RCC 7860 (cell line): ENCODE measurements around the gene KMO.

Source experiments
- DNase-seq: peaks from one replicate; pipeline ENCODE4 v3.0.0-alpha.2; 2015; ENCODE audit warnings: low spot score
- FAIRE-seq: peaks from 2 replicates; lab custom pipeline; 2012; peaks lifted over from hg19 to GRCh38; lab: Jason Lieb, UNC

The KMO gene

GRCh38 chr1:241532162-241532531 lies at the start of gene KMO:
TSS of gene KMO (plus strand) at chr1:241532378. CDS start at chr1:241532445, 67 bp downstream.
- FAIRE-seq (no peak), DNase-seq (peak; percentile 24)

DNA sequence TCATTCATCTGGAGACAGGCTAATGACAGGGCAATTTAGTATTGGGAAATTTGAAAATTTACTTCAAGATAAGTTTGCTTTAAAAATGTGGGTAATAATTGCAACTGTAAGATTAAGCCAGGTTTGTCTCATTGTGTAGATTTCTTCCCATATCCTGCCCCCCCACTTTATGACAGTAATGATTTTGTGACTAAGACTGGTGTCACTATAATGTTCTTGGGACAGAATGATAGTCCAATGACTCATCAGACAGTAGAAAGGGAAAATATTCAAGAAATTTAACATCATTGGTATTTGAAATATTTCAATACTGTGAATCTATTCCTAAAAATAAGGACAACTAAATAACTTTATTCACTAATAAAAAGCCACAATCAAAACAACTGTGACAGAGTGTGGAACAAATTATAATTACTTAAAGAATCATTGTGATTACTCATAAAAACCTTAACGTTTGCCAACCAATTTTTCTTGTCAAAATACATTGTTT lies 49.4 kb upstream of the KMO start:
- FAIRE-seq (peak; percentile 99), DNase-seq (peak; percentile 92)

GRCh38 chr1:241485145-241485544 lies 47.0 kb upstream of the KMO start:
- FAIRE-seq (no peak), DNase-seq (no peak)

DNA sequence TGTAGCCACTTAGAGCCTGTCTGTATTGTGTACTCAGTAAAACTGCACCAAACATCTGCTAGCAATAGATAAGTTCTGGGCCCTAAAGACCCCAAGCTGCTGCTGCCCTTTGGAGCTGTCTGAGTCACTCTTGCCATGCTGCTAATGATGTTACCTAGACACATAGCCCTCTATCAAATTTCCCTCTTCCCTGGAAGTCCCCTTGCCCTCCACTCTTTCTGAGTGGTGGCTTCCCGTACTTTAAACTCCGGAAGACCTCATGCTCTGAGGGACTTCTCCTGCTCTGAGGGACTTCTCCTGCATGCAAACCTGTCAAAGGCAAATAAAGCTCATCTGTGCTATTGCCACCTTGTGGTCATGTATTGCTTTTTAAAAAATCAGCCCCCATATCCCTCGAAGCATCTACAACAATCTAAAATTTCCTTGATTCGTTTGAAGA lies 46.6 kb upstream of the KMO start:
- DNase-seq (peak; percentile 14), FAIRE-seq (no peak)

- DNase-seq: no peak
- FAIRE-seq: peak; percentile 38
Observed at GRCh38 chr1:241488739-241489138, 43.4 kb upstream of the KMO start.

- DNase-seq (no peak), FAIRE-seq (no peak)
Observed at GRCh38 chr1:241495741-241496140, 36.4 kb upstream of the KMO start.

DNA sequence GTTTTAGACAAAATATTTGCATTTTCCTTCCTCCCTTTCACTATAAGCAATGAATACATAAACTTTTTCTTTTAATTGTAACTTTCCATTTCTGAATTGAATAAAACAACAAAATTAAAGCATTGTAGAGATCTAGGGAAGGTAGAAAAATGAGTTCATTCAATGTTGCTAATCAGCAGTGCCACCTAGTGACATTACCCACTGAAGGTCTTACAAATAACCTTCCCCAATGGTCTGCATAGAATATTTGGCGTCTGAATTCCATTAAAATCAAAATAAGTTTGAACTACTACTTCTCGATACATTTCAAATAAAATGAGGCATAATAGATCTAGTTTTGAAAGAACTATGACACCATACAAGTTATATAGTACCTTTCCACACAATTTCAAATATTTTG lies 32.3 kb upstream of the KMO start:
- FAIRE-seq: peak; percentile 75
- DNase-seq: peak; percentile 35

GRCh38 chr1:241503444-241503843 lies 28.7 kb upstream of the KMO start:
- FAIRE-seq (no peak), DNase-seq (no peak)

GRCh38 chr1:241507189-241507863 lies 24.9 kb upstream of the KMO start:
- no peak for FAIRE-seq
- DNase-seq: no peak

GRCh38 chr1:241513378-241513777 lies 18.8 kb upstream of the KMO start:
- DNase-seq (no peak), FAIRE-seq (no peak)

GRCh38 chr1:241518476-241519307 lies 13.5 kb upstream of the KMO start:
- FAIRE-seq (peak; percentile 27), DNase-seq (no peak)

DNA sequence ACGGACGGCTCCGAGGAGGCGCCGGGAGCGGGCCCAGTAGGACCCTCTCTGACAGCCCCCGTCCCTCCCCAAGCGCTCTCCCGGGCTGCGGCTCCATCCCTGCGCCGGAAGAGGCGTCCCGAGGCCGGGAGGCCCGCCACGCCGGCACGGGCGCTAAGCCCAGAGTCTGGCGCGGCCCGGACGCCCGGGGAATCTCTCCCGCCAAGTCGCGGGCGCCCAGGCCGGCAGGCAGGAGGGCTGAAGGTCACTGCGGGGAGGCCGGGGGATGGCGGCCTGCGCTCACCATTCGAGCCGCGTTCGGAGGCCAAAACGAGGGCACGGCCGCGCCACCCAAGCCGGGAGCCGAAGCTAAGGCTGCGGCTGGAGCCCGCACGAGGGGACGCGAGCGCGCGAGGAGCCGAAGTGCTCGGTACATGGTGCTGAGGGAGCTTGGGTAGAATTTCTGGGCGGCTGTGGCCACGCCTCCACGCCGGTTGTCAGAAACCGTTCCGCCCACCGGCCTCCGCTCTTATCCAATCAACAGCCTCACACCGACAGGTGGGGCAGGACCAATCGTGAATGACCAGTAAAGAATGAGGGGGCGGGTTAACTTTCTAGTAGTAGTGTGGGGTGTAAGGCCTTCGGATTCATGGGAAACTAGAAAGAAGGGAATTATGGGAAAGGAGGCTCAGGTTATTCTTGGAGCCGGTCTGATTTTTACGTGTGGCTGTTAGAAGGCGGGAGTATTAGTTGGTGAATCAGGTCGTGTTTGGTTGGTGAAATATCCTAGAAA lies 12.7 kb upstream of the KMO start, which contains the start of gene FH:
FH (minus strand) TSS at position 448 of the 772 bp plus-strand sequence; CDS start at position 415, 33 bp downstream.
- peak; percentile 97 for DNase-seq
- peak; percentile 99 for FAIRE-seq

- FAIRE-seq (no peak), DNase-seq (no peak)
Observed at GRCh38 chr1:241520080-241520465, 12.1 kb upstream of the KMO start.

GRCh38 chr1:241521718-241522117 lies 10.5 kb upstream of the KMO start:
- FAIRE-seq: no peak

GRCh38 chr1:241525026-241525425 lies 7.2 kb upstream of the KMO start:
- DNase-seq: no peak
- FAIRE-seq: no peak

More at GRCh38 chr1:241521718-241522117, 10.5 kb upstream of the KMO start:
- no peak for DNase-seq

GRCh38 chr1:241527146-241527545 lies 5.0 kb upstream of the KMO start:
- no peak for FAIRE-seq
- no peak for DNase-seq

DNA sequence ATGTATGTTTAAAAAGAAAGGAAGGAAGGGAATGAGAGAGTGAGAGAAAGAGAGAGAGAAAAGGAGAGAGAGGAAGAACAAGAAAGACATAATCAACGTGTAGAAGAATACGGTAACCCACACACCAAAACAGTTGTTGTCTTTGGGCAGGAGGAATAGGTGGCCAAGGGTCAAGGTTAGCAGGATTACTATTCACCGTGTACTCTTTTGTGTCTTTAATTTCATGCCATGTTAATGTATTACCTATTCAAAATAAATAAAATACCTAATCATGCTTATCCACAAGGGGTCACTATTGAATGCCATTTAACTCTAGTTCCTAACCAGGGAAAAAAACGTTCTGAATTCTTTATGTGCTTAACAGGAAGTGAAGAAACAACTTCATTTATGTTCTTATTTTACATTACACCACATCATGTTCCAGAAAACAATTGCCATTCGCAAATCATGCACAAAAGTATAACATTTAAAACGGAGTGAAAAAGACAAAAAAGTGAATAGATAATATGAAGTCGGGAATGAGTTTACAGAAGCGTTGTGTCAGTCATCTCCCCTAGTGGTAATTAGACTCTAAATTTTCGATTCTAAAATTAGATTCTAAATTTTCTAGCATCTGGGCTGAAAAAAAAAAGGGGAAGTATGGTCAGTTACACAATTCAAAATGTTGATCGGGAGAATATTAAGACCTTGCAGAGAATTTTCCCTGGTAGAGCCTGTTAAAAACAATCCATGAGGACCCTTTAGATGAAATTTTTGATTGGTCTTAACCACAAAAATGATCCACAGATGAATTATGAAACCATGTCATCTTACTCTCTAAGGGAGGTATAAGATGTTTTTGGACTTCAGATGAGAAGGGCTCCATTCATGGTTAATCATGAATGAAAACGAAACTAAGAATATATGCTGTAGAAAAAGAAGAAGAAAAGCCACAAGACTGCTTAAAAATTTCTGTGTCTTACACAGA lies 700 bp upstream of the KMO start:
- DNase-seq: peak; percentile 82
- FAIRE-seq: peak; percentile 95

DNA sequence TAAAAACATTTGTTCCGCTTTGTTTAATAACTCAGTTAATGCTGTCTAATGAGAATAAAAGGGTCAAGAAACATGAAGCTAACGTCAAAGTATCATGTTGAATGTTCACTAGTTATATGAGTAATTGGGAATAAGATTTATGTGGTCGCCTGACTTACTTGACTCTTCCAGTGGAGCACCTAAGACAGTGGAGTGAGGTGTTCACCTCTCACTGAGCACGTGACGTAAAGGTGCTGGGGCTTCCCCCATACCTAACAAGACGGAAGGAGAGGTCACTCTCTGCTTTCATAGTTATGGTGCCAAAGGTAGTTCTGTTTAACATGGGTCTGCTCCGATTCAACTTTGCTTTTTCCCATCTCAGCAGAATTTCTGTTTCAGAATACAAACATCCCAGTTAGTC lies 686 bp downstream of the KMO start:
- no peak for FAIRE-seq
- no peak for DNase-seq

DNA sequence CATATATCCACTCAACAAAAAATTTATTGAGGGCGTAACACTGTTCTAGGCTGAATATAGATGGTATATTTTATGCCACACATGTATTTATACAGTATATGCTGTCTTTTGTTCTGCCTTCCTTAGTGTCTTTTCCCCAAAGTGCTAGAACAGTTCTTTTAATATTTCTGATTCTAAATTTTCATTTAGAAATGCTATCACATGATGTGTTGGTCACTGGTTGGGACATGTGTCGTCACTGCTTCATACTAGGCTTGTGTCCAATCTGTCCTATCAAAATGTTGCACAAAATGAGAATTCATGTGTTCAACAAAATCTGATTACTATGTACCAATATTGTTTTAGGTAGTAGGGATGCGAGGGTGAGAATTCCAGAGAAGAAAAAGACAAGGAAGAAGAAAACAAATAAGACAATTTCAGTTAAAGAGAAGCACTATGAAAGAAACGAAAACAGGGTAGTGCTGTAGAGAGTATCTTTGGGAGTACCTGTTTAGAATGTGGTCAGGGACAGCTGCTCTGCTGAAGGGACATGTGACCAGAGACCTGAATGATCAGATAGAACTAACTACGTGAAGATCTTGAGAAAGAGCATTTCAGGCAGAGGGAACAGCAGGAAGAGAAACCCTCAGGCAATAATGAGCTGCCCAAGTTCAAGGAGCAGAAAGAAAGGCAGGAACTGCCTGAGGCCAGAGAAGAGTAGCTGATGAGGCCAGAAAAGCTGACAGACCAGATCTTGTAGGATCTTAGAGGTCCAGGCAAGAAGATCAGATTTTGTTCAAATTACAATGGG lies 1.3 kb downstream of the KMO start:
- no peak for FAIRE-seq
- DNase-seq: no peak
